ENCODE results near the gene ACY1.
"Not testable (repeated sequence)": the region's sequence is repeated elsewhere in the genome, so short reads cannot be mapped to it uniquely, and the experiment has no call there.

ACY1 gene

DNA sequence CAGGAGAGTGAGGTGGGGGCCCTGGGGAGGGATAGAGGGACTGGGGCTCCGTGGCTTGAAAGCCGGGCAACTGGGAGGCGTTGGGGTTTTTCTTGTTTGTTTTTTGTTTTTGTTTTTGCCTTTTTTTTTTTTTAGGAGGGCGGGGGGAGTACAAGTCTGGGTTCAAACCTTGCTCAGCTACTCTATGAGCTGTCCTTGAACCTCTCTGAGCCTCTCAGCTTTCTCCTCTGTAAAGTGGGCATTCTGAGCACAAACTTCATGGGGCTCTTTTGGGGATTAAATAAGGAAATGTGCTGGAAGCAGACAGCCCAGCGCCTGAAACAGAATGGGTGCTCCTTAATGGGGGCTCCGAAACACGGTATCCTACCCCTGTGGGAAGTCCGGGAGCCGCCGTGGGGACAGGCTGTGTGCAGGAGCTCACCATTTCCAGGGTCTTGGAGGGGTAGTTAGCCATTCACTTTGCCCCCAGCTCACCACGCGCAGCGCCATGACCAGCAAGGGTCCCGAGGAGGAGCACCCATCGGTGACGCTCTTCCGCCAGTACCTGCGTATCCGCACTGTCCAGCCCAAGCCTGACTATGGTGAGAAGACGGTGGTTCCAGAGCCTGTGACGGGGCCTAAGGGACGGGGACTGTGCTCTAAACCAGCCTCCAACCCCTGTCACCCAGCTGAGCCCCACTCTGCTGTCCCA, 388 bp downstream of the ACY1 start:
- no peak for DNase-seq (ENCODE audit: low read depth in 2 of 2)

DNA sequence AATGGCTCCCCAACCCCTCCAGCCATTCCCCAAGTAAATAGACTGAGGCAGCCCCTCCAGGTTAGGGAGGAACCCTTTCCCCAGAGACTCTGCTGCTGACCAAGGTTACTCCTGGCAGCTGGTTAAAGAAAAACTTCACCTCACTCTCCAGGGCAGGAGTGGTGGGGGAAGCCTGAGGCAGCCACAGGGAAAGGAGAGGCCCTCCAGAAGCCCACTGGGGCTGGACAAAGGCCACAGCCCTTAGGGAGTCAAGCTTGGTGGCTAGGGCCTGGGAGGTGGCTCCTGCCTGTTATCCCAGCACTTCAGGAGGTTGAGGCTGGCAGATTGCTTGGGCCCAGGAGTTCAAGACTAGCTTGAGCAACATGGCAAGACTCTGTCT, 923 bp downstream of the ACY1 start:
- DNase-seq (ENCODE audit: low read depth in 2 of 2): no peak

DNA sequence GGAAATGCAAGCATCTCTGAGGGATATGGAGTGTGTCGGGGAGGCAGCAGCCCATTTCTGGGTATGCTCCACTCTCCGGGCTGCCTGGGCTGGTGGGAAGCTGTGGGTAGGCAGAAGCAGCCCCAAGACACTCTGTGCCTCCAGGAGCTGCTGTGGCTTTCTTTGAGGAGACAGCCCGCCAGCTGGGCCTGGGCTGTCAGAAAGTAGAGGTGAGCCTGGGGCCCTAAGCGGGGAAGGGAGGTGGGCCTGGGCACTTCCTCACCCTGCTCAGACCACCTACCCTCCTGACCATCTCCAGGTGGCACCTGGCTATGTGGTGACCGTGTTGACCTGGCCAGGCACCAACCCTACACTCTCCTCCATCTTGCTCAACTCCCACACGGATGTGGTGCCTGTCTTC, 1.7 kb downstream of the ACY1 start:
- DNase-seq (ENCODE audit: low read depth in 2 of 2): no peak

DNA sequence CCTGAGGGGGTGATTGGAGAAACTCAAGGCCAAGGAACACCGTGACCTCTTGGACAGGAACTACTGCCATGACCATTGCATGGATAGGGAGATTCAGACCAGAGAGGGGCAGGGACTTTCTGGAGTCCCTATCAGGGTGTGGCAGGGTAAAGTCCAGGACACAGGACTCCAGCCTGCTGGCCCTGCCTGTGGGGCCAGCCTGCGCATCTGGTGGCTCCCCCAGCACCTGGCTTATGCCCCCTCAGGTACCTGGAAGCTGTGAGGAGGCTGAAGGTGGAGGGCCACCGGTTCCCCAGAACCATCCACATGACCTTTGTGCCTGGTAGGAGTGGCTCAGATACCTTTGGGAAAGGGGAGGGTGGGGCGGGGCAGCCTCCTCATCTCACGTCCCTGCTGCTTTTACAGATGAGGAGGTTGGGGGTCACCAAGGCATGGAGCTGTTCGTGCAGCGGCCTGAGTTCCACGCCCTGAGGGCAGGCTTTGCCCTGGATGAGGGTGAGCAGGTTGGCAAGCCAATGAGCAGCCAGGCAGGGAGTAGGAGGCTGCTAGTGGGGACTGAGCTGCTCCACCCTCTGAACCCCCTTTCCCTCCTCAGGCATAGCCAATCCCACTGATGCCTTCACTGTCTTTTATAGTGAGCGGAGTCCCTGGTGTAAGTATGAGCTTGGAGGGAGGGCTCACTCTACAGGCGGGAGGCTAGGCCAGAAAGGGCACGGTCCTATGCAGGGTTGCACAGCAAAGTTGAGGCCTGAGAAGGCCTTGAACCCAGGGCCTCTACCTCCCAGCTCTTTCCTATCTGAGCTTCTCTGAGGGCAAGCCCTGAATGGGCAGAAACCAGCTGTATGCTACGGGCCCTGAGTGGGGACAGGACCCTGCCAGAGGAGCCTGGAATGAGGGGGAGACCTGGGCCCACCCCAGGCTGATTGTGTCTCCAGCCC, 2.9 kb downstream of the ACY1 start:
- no peak for DNase-seq (ENCODE audit: low read depth in 2 of 2)

DNA sequence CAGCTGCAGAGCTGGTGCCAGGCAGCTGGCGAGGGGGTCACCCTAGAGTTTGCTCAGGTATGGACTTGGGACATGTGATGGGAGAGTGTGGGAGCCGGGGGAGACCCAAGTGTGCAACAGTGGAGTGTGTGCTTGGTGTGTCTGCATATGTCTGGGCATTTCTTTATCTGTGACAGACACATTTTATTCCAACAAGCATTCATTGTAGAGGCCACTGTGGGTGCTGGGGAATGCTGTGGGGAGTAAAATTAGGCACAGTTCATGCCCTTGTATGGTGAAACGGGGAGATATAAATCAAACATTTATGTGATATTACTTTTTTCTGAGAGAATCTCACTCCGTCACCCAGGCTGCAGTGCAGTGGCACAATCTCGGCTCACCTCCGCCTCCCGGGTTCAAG, 4.2 kb downstream of the ACY1 start:
- DNase-seq (ENCODE audit: low read depth in 2 of 2): no peak

DNA sequence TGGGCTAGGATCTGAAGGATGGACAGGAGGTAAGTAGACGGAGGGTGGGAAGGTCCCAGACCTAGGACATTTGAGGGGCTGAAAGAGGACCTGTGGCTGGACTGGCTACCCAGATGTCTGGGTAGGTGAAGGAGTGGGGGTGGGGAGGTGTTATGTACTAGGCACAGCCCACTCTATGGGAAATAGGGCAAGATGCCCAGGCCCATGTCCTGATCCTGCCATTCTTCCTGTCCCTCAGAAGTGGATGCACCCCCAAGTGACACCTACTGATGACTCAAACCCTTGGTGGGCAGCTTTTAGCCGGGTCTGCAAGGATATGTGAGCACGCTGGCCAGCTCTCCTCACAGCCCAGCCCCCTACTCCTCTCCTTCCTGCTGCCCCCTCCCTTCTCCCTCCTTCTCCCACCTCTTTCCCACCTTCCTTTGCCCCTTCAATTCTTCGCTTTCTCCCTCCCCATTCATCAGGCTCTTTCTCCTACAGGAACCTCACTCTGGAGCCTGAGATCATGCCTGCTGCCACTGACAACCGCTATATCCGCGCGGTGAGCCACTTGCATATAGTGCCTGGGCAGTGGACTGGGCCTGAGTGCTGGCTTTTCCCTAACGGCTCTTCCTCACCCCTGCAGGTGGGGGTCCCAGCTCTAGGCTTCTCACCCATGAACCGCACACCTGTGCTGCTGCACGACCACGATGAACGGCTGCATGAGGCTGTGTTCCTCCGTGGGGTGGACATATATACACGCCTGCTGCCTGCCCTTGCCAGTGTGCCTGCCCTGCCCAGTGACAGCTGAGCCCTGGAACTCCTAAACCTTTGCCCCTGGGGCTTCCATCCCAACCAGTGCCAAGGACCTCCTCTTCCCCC, 5.2 kb downstream of the ACY1 start:
- DNase-seq (ENCODE audit: low read depth in 2 of 2): no peak

DNA sequence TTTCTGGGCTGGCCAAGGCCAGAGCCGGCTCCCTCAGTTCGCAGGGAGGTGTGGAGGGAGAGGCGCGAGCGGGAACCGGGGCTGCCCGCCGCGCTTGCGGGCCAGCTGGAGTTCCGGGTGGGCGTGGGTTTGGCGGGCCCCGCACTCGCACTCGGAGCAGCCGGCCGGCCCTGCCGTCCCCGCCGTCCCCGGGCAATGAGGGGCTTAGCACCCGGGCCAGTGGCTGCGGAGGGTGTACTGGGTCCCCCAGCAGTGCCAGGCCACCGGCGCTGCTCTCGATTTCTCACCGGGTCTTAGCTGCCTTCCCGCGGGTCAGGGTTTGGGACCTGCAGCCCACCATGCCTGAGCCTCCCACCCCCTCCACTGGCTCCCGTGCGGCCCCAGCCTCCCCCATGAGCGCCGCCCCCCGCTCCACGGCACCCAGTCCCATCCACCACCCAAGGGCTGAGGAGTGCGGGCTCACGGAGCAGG, 7.2 kb downstream of the ACY1 start:
- not testable (repeated sequence) for DNase-seq (ENCODE audit: low read depth in 2 of 2)

DNA sequence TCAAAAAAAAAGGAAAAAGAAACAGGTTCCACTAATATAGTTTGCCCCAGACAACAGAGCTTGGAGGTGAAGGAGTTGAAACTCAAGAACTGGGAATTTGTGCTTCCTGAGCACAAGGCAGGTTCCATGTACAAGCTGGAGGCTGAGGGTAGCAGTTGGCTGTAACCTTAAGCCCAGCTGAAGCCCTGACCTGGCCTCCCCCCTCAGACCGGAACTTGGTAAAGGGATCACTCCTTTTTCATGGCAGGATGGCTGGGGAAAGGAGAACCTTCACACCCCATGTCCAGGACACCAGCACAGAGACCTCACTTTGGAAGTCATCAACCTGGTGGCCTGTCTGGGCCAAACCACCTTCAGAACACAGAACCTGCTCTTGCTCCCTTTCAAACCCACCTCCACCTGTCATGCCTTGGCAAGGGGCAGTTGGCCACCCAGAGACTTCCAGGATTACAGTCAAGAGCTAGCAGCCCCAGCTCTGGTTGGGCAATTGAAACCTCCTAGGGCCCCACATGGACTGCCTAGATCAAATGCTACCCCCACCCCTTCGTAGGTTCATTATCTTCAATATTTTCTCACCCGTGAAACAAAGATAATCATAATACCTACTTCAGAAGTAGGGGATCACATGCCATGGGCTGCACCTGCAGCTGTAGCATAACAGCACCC, 8.8 kb downstream of the ACY1 start:
- no peak for DNase-seq (ENCODE audit: low read depth in 2 of 2)

DNA sequence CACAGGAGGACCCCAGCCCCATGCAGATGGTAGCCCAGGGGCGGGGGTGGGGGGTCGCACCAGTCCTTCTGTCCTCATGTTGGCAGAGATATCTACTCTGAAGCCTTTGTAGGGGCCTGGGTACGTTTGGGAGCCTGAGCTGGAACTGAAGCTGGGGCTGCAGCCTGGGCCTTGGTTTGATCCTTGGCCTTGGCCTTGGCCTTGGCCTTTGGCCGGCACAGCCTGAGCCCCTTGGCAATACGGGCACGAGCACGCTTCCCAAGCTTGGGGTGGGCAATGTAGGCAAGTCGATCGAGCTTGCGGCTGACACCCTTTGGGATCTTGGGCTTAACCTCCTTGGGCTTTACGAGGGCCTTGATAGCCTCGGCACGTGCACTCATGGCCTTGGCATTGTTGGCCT, 10.3 kb downstream of the ACY1 start:
- not testable (repeated sequence) for DNase-seq (ENCODE audit: low read depth in 2 of 2)

DNA sequence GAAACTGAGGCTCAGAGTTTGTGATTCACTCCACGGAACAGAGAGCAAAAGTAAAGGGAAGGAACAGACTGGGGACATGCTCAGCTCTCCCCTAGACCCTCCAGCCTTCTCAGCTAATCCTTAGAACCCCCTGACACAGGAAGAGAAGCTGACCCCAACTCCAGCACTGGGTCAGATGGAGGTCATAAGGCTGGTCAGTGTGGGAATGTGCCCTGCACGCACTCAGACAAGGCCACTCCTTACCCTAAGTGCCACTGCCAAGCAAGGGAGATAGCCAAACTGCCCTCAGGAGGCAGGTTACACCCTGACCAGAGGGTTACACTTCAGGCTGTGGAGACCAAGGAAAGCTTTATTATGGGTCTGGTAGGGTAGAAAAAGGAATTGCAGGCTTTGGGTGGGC, 11.2 kb downstream of the ACY1 start:
- no peak for DNase-seq (ENCODE audit: low read depth in 2 of 2)

DNA sequence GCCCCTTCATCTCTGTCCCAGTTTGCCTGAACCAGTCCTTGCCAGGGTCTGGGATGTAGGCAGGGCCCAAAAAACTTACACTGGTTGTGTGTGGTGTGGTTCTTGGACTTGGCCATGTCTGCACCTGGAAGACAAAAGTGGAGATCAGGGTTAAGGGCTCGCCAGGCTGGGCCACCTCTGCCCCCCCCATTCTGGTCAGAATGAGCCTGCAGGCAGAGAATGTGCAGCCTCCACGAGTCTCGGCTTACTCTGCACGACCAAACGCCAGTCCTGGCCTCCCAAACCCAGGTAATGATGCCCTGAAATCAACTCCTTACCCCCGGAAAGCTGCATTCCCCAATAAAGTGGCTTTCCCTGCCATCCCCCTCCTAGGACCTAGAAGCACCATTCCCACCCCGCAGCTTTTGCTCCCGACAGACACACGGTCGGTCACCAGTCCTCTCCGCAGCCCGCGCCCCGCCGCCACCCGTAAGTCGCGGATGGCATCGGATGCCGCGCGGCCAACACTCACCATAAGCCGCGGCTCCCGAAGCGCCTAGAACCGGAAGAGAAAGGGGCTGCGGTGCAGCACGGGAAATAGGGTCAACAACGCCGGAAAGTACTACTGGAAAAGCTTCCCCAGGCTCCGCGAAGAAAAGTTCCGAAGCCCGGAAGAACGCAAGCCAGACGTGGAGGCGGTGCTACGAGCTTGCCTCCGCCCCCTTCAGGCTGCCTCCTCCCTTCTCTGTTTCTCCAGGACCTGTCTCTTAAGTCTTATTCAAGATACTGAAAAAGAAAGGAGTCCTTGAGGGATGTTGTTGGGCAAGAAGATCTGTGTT, 12.2 kb downstream of the ACY1 start, which contains the start of gene RPL29:
TSS of gene RPL29 (minus strand) at position 550 of the 818 bp plus-strand sequence. CDS start at position 116, 434 bp downstream.
- DNase-seq (ENCODE audit: low read depth in 2 of 2): peak; percentile 87 to 89

DNA sequence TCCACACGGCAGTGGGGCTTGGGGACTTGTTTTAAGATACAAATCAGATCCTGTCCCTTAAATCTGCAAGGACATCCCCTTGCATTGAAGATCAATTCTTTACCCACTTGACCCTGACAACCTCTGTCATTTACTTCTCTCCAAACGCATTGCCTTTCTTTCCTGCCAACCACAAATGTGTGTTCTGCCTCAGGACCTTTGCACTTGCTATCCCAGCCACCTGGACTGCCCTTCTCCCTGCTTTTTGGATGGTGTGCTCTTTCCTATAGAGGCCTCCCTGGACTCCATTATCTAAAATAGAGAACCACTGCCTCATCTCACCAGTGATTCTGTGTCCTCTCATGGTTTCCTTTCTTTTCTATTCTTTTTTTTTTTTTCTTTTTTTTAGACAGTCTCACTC, 13.8 kb downstream of the ACY1 start:
- DNase-seq (ENCODE audit: low read depth in 2 of 2): no peak

DNA sequence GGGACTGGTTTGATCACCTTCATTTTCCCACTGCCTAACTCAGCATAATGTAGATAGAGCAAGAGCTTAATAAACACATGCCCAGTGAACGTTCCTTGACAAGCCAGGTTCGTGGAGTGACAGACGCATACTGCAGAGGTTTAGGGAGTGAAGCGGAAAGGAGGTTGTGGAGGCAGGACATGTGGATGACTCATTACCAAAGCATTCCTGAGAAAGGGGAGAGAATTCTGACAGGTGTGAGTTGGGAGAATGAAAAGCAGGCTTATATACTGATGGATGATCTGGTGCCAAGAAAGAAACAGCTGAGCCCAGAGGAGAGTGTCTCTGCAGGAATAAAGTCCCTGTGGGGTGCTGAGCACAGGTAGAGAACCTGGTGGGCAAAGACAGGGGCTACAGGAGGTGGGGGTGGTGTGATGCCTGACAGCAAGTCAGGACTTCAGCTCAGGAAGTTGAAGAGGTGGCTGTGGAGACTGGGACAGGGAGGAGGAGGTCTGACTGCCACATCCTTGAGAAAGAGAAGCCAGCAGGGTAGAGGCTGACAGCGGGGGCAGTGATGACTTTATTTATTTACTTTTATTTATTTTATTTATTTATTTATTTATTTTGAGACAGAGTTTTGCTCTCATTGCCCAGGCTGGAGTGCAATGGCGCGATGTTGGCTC, 14.7 kb downstream of the ACY1 start:
- DNase-seq (ENCODE audit: low read depth in 2 of 2): no peak

DNA sequence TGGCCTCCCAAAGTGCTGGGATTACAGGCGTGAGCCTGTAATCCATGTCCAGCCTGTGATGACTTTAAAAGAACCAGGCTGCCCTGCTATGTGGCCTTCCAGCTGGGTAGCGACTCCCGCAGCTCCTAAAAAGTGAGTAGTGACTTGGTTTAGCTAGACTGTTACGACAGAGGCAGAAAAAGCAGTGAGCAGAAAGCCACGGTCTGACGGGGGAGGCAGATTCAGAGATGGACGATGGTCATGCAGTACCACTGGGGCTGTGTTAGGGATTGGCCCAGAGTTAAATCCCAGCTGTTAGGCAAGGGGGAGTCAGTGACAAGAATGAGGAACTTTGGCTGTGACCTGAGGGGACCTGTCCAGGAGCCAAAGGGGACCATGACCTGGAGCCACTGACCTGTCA, 15.4 kb downstream of the ACY1 start:
- DNase-seq (ENCODE audit: low read depth in 2 of 2): no peak

DNA sequence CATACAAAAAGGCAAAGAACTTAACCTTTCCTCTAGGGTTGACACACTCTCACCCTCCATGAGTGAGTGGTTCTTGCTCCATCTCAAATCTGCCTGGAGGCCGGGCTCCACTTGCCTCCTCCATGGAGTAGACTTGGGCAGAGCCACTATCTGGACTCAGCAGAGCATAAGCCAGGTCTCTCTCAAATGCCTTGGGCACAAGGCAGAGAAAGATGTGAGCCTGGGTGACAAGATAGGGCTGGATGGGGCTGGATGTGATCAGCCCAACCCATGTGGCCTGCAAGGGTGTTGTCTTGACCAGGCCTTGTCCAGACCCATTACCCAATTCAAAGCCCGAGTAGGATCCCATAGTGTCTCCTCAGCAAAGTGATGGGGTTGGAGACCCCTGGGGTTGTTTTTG, 16.5 kb downstream of the ACY1 start:
- DNase-seq (ENCODE audit: low read depth in 2 of 2): no peak

DNA sequence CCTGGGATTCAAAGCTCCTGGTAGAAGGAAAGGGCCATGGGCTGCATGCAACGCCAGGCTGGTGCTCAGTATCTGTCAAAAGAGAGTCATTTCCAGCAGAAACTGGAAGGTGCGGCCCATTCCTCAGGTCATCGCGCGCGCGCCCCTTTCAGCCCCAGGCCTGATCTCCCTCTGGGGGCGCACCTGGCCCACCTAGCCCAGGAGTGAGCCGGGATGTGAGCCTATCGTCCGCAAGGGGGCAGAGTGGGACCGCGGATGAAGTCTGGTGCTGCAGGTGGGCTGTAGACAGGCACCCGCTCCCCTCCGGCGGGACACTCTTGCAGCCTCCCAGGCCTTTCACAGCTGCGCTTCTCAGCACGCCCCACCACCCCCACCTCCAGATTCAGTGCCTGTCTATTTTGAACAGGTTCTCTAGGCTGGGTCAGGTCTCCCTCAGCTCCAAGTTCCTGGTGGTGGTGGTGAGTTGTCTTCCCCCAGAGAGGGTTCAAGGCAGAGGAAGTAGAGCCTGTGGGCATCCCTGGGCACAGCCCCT, 18.2 kb downstream of the ACY1 start:
- DNase-seq (ENCODE audit: low read depth in 2 of 2): peak; percentile 68 to 78

DNA sequence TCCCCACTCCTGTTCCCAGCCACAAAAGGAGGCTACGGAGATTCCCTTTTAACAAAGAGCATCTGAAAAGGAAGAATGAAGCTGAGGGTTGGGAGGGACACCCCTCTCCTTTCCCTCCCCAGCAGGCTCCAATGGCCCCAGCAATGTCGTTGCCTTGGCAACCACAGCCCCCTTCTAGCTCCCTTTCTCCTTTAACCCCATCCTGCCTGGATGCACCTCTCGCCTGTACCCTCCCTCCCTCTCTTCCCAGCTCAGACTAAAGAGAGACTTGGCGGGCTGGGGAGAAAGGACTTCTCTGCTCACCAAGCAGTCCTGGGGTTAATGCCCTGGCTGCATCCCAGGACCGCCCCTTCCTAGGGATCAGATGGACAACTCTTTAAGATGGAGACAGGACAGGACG, 19.4 kb downstream of the ACY1 start:
- no peak for DNase-seq (ENCODE audit: low read depth in 2 of 2)

DNA sequence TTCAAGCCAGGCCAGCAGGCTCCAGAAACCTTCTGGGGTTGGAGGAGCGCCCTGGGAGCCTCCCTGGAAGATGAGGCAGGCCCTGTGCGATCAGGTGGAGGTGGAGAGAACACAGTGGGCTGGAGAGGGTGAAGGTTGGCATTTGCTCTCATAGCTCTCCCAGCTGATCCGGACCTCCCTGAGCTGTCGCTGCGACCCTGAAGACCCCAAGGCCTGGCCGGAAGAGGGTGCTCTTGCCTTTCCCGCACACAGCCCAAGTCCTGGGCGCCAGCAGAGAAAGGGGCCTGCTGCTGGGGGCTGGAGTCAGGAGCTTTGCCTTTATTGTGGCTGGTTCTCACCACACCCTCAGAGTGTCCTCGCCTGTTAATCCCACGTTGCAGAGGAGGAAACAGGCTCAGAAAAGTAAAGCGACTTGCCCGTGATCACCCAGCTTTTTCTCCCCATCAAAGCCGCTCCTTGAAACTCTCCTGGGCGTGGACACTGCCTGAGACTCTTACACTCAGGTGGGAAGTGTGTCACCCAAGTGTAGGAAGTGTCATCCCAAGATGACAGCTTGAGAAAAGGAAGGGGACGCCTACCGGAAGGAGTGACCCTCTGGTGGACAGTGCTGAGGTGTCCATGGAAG, 20.9 kb downstream of the ACY1 start:
- no peak for DNase-seq (ENCODE audit: low read depth in 2 of 2)

DNA sequence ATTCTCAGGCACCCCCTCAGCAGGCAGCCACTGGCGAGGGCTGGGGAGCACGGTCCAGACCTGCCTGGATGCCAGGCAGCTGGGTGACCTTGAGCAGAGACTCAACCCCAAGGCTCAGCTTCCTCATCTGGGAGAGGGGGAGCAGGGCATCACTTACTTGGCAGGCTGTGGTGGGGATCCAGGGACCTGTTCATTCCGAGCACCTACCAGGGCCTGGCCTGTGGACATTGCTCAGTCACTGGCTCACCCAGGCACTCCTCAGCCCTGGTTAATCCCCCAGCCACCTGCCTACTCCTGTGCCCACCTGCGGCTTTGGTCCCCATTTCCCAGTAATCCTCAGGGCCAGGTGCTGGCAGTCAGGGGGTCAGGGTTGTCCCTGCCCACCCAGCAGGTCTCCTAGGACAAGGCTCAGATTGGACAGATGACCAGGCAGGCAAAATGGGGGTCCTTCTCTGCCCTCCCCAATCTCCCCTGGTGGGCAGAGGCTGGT, 21.6 kb downstream of the ACY1 start:
- DNase-seq (ENCODE audit: low read depth in 2 of 2): no peak
